GM12878 (cell line): ENCODE results near the gene NMNAT3.

ENCODE experiments used
- MYC ChIP-seq: IDR thresholded peaks from 2 replicates; pipeline ENCODE4 v1.6.1; 2011; ENCODE audit warnings: mild to moderate bottlenecking, low read length, moderate library complexity, inconsistent platforms; ENCODE audit not compliant: insufficient read depth, insufficient replicate concordance, insufficient read length, severe bottlenecking
- NFYB ChIP-seq: IDR thresholded peaks from 2 replicates; pipeline ENCODE4 v1.6.1; 2011; ENCODE audit warnings: low read depth, mild to moderate bottlenecking, low read length, improper control_type of control experiment, moderate library complexity; ENCODE audit not compliant: insufficient read depth
- TAF1 ChIP-seq: IDR thresholded peaks from 2 replicates; pipeline ENCODE4 v1.6.1; 2011; ENCODE audit warnings: mild to moderate bottlenecking, low read depth, low read length, borderline replicate concordance

DNA sequence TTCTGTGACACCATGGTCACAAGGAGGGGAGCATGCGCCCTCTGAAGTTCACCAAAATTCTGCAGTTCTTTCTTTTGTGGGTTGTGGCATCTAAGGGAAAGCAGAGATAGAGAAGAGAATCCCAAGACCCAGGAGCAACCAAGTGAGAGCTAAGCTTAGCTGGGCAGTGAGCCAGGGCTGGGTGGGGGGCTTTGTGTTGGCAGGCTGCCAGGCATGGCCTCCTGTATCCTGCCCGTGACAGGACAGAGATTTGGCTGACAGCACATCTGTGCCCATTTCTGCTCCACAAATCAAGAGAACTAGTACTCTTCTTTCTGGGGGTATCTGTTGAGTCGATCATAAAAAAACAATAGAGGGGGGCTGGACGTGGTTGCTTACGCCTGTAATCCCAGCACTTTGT is 66.2 kb downstream of the NMNAT3 start:
- TF ChIP-seq MYC (no peak), NFYB (no peak), TAF1 (no peak)
